Measurements from ENCODE around the gene FLNC.

Gene FLNC

GRCh38 chr7:128880791-128881457 is 50.7 kb downstream of the FLNC start:
- Mint-ChIP-seq H3K9me3 (no peaks in the 10 kb centered on the region), H3K4me3 (no peak overlapping the region), H3K27ac (peak overlapping the region; percentile 76), H3K36me3 (no peaks in the 10 kb centered on the region), H3K4me1 (peaks cover 13% of the 10 kb centered on the region)
- DNase-seq (ENCODE audit: low spot score in 2 of 2) (no peak), ATAC-seq (no peak)

DNA sequence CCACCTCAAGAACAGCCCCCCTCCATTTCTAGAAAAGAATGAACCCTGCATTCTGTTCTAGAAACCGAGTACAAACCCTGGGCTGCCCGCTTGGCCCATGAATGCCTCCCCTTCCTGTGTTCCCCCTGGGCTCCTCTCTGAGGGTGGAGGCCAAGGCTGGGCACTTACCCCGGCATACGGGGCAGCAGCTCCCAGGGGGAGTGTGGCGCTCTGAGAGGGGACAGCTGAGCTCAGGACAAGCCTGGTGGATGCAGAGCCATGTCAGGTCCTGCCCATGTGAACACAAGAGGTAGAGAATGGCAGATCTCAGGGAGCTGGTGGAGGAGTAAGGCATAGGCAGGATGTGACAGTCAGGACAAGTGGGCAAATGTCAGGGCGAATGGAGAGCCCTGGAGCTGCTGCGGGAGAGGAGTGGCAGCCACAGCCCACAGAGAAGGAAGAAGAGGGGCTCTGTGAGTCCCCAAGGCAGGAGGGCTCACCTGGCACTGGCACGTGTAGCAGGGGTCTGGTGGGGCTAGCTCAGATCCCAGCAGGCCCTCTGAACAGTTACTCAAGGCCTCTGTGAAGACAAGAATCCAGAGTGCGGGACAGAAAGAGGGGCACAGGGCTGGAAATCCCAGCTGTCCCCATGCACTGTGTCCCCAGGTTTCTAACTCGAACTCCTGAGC is 51.4 kb downstream of the FLNC start:
- H3K36me3 Mint-ChIP-seq = no peaks in the 10 kb centered on the region
- H3K9me3 Mint-ChIP-seq = no peaks in the 10 kb centered on the region
- peak overlapping the region; percentile 76 for H3K27ac Mint-ChIP-seq
- ATAC-seq = no peak
- DNase-seq (ENCODE audit: low spot score in 2 of 2) = no peak
- H3K4me3 Mint-ChIP-seq = no peak overlapping the region
- peaks cover 13% of the 10 kb centered on the region for H3K4me1 Mint-ChIP-seq

GRCh38 chr7:128882134-128882533 is 51.9 kb downstream of the FLNC start:
- Mint-ChIP-seq H3K36me3 (no peaks in the 10 kb centered on the region), H3K4me3 (no peak overlapping the region), H3K27ac (no peak overlapping the region), H3K4me1 (peaks cover 13% of the 10 kb centered on the region), H3K9me3 (no peaks in the 10 kb centered on the region)
- DNase-seq (ENCODE audit: low spot score in 2 of 2) (no peak), ATAC-seq (no peak)

- Mint-ChIP-seq H3K4me1 (peaks cover 13% of the 10 kb centered on the region), H3K9me3 (no peaks in the 10 kb centered on the region), H3K4me3 (peak overlapping the region; percentile 63), H3K36me3 (no peaks in the 10 kb centered on the region), H3K27ac (peak overlapping the region; percentile 53)
- DNase-seq (ENCODE audit: low spot score in 2 of 2) (peak; percentile 90 to 94), ATAC-seq (peak; percentile 84)
Observed at GRCh38 chr7:128883622-128884448, 53.6 kb downstream of the FLNC start.

- DNase-seq (ENCODE audit: low spot score in 2 of 2) = no peak
- H3K9me3 Mint-ChIP-seq = no peaks in the 10 kb centered on the region
- ATAC-seq = no peak
- no peak overlapping the region for H3K27ac Mint-ChIP-seq
- peak overlapping the region; percentile 63 for H3K4me3 Mint-ChIP-seq
- H3K4me1 Mint-ChIP-seq = peaks cover 13% of the 10 kb centered on the region
- no peaks in the 10 kb centered on the region for H3K36me3 Mint-ChIP-seq
Observed at GRCh38 chr7:128884561-128885369, 54.6 kb downstream of the FLNC start.

DNA sequence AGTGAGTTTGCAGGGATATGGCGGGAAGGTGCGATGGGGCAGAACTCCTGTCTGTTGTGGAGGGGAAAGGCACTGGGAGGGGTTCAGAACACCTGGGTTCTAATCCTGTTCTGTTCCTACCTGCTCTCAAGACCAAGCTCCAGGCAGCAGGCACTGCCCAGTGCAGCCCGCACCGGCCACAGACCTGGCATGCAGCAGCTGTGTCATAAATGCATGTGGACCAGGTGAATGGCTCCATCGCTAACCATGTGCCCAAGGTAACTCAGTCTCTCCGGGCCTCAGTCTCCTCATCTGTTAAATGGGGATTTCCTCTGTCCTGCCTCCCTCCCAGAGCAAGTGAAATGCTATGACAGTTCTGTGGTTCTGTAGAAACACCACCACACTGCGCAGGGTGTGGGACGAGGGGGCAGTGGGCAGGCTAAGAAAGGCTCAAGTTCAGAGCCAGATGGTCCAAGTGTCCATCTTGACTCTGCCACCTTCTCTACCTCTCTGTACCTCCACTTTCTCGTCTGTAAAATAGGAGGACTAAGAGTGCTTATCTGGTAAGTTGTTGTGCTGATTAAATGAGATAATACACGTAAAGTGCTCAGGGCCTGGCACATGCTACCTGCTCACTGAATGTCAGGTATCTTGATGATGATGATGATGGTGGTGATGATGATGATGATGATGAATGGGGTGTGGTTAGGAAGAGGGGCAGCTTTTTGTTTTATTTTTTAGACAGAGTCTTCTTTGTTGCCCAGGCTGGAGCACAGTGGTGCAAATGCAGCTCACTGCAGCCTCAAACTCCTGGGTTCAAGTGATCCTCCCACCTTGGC is 55.4 kb downstream of the FLNC start:
- Mint-ChIP-seq H3K36me3 (no peaks in the 10 kb centered on the region), H3K27ac (no peak overlapping the region), H3K9me3 (no peaks in the 10 kb centered on the region), H3K4me3 (no peak overlapping the region), H3K4me1 (peaks cover 18% of the 10 kb centered on the region)
- no peak for DNase-seq (ENCODE audit: low spot score in 2 of 2)
- ATAC-seq = no peak

DNA sequence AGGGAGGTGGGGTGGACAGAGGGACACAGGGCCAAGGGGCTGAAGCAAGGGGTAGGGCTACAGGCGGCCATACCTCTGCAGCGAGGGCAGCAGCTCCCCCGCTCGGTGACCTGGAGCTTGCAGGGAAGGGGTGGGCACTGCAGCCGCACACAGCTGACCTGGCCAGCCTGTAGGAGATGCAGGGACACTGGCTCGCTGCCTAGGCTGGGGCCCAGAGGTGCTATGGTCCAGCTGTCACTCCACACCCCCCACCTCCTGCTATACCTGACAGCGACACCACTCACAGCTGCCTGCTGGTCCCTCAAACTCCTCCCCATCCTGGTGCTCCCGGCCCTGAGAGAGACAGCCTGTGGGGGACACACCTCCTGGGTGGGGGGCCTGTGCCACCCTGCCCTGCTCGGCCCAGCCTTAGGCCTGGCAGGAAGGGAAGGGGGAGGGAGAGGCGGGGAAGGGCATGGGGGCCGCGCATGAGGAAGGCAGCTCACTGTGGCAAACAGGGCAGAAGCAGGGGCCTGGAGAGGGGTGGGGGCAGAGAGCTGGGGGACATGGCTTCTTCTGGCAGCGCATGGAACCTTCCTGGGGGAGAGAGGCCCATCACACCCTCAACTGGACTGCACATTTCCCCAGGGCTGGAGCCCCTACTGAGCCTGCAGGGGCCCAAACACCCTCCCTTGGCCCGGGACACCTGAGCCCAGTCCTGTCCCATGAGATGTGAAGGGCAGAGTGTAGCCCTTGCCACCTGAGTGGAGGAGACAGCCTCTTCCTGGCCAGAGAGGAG is 56.4 kb downstream of the FLNC start:
- DNase-seq (ENCODE audit: low spot score in 2 of 2) = no peak
- H3K36me3 Mint-ChIP-seq = no peaks in the 10 kb centered on the region
- no peak for ATAC-seq
- peaks cover 18% of the 10 kb centered on the region for H3K4me1 Mint-ChIP-seq
- no peak overlapping the region for H3K4me3 Mint-ChIP-seq
- no peak overlapping the region for H3K27ac Mint-ChIP-seq
- H3K9me3 Mint-ChIP-seq = no peaks in the 10 kb centered on the region

- peaks cover 18% of the 10 kb centered on the region for H3K4me1 Mint-ChIP-seq
- no peak overlapping the region for H3K4me3 Mint-ChIP-seq
- no peaks in the 10 kb centered on the region for H3K36me3 Mint-ChIP-seq
- H3K9me3 Mint-ChIP-seq = no peaks in the 10 kb centered on the region
- ATAC-seq (no peak), DNase-seq (ENCODE audit: low spot score in 2 of 2) (no peak)
- H3K27ac Mint-ChIP-seq = no peak overlapping the region
Observed at GRCh38 chr7:128887169-128888038, 57.2 kb downstream of the FLNC start.

GRCh38 chr7:128888039-128888755 is 58.0 kb downstream of the FLNC start:
- no peak overlapping the region for H3K27ac Mint-ChIP-seq
- no peaks in the 10 kb centered on the region for H3K9me3 Mint-ChIP-seq
- H3K4me3 Mint-ChIP-seq = no peak overlapping the region
- DNase-seq (ENCODE audit: low spot score in 2 of 2) = no peak
- no peak for ATAC-seq
- no peaks in the 10 kb centered on the region for H3K36me3 Mint-ChIP-seq
- peaks cover 18% of the 10 kb centered on the region for H3K4me1 Mint-ChIP-seq

DNA sequence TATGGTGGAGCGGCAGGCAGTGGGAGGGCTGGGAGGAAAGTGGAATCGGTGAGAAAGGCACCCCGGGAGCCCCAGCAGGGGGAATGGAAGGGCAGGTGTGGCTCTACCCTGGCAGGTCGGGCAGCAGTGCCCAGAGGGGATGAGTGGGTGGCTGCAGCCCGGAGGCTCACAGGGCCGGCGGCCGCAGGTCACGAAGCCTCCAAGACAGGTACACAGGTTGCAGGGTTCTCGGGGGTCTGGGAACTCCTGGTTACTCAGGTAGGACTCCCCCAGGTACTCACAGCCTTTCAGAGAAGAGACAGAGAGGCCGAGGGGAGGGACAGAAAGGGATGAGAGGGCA is 58.5 kb downstream of the FLNC start:
- DNase-seq (ENCODE audit: low spot score in 2 of 2) = no peak
- Mint-ChIP-seq H3K36me3 (no peaks in the 10 kb centered on the region), H3K9me3 (no peaks in the 10 kb centered on the region), H3K4me1 (peaks cover 13% of the 10 kb centered on the region), H3K27ac (no peak overlapping the region), H3K4me3 (no peak overlapping the region)
- no peak for ATAC-seq

DNA sequence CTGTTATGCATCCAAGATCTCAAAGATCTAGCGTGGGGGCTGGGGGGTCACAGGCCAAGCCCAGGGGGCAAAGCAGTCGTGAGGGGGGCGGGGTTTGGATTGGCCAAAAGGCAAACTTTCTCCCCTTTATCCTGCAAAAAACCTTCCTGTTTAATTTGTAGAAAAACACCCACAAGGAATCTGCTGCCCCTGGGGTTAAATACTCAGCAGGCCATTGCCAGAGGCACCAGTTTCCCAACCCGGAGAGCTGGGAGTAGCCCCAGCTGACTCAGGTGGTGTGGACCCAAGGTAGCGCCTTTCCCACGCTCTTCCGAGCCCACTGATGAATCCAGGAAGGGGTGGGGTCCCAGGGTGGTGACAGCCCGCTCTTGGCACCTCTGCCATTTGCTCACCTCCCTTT is 58.9 kb downstream of the FLNC start:
- Mint-ChIP-seq H3K4me1 (peaks cover 10% of the 10 kb centered on the region), H3K9me3 (no peaks in the 10 kb centered on the region), H3K27ac (no peak overlapping the region), H3K36me3 (no peaks in the 10 kb centered on the region), H3K4me3 (no peak overlapping the region)
- ATAC-seq (no peak), DNase-seq (ENCODE audit: low spot score in 2 of 2) (no peak)

GRCh38 chr7:128890306-128891109 is 60.3 kb downstream of the FLNC start:
- no peak overlapping the region for H3K27ac Mint-ChIP-seq
- H3K4me1 Mint-ChIP-seq = peaks cover 4% of the 10 kb centered on the region
- H3K4me3 Mint-ChIP-seq = peak overlapping the region; percentile 23
- DNase-seq (ENCODE audit: low spot score in 2 of 2) = no peak
- ATAC-seq = peak; percentile 17
- no peaks in the 10 kb centered on the region for H3K36me3 Mint-ChIP-seq
- H3K9me3 Mint-ChIP-seq = no peaks in the 10 kb centered on the region

Measured in stimulated activated effector memory CD8-positive, alpha-beta T cell treated with anti-CD3 and anti-CD28 coated beads, Interleukin-12 subunit alpha, Interleukin-12 subunit beta, amount 100 ng/mL, for 72 hours (primary cell).